ENCODE measurements around the gene C1QTNF4. TPM values are rescaled to one million over a fixed set of nuclear protein-coding genes. Genes with fewer than 3 reads are reported as not detected.
"Not testable (repeated sequence)": the region's sequence is repeated elsewhere in the genome, so short reads cannot be mapped to it uniquely, and the experiment has no call there.

C1QTNF4 gene
- polyA plus RNA-seq (2012; ENCODE audit: insufficient read depth, insufficient read length), result not detected

- H3K4me3 ChIP-seq (ENCODE audit: low read length), result no peak within 1 kb of the TSS
- no peak for DNase-seq (ENCODE audit: low read depth, low spot score)
These were observed at the start of gene C1QTNF4 for GRCh38 chr11:47593934-47594855. C1QTNF4 (minus strand) TSS chr11:47594411; CDS start chr11:47590810, 3,601 bp downstream.

GRCh38 chr11:47642099-47642855 is 48.1 kb upstream of the C1QTNF4 start, which contains the start of gene MTCH2:
MTCH2 (minus strand) TSS chr11:47642559; CDS start chr11:47642465, 94 bp downstream.
- H3K4me3 ChIP-seq (ENCODE audit: low read length), result peak within 1 kb of the TSS; percentile 77
- peak; percentile 94 for DNase-seq (ENCODE audit: low read depth, low spot score)

GRCh38 chr11:47641600-47642098 is 47.4 kb upstream of the C1QTNF4 start:
- no peak for DNase-seq (ENCODE audit: low read depth, low spot score)
- peak overlapping the region; percentile 63 for H3K4me3 ChIP-seq (ENCODE audit: low read length)

GRCh38 chr11:47640506-47640905 is 46.3 kb upstream of the C1QTNF4 start:
- DNase-seq (ENCODE audit: low read depth, low spot score); H3K4me3 ChIP-seq (ENCODE audit: low read length): not testable (repeated sequence)

- not testable (repeated sequence) for H3K4me3 ChIP-seq (ENCODE audit: low read length); DNase-seq (ENCODE audit: low read depth, low spot score)
These were observed 42.1 kb upstream of the C1QTNF4 start for GRCh38 chr11:47636331-47636730.

GRCh38 chr11:47631473-47631872 is 37.3 kb upstream of the C1QTNF4 start:
- DNase-seq (ENCODE audit: low read depth, low spot score), result no peak
- H3K4me3 ChIP-seq (ENCODE audit: low read length), result no peak overlapping the region

GRCh38 chr11:47628026-47628425 is 33.8 kb upstream of the C1QTNF4 start:
- no peak for DNase-seq (ENCODE audit: low read depth, low spot score)
- H3K4me3 ChIP-seq (ENCODE audit: low read length), result no peak overlapping the region

- no peak overlapping the region for H3K4me3 ChIP-seq (ENCODE audit: low read length)
- DNase-seq (ENCODE audit: low read depth, low spot score), result no peak
These were observed 32.0 kb upstream of the C1QTNF4 start for GRCh38 chr11:47626234-47626633.

GRCh38 chr11:47620836-47621378 is 26.7 kb upstream of the C1QTNF4 start:
- no peak overlapping the region for H3K4me3 ChIP-seq (ENCODE audit: low read length)
- no peak for DNase-seq (ENCODE audit: low read depth, low spot score)

GRCh38 chr11:47617417-47617809 is 23.2 kb upstream of the C1QTNF4 start:
- DNase-seq (ENCODE audit: low read depth, low spot score), result no peak
- H3K4me3 ChIP-seq (ENCODE audit: low read length), result no peak overlapping the region

GRCh38 chr11:47616726-47617416 is 22.7 kb upstream of the C1QTNF4 start:
- no peak overlapping the region for H3K4me3 ChIP-seq (ENCODE audit: low read length)
- DNase-seq (ENCODE audit: low read depth, low spot score), result peak; percentile 31

GRCh38 chr11:47615249-47615648 is 21.0 kb upstream of the C1QTNF4 start:
- no peak for DNase-seq (ENCODE audit: low read depth, low spot score)
- no peak overlapping the region for H3K4me3 ChIP-seq (ENCODE audit: low read length)

GRCh38 chr11:47611348-47611794 is 17.2 kb upstream of the C1QTNF4 start:
- H3K4me3 ChIP-seq (ENCODE audit: low read length), result no peak overlapping the region
- DNase-seq (ENCODE audit: low read depth, low spot score), result no peak

GRCh38 chr11:47609675-47610074 is 15.5 kb upstream of the C1QTNF4 start:
- no peak overlapping the region for H3K4me3 ChIP-seq (ENCODE audit: low read length)
- DNase-seq (ENCODE audit: low read depth, low spot score), result no peak

GRCh38 chr11:47607380-47607779 is 13.2 kb upstream of the C1QTNF4 start:
- DNase-seq (ENCODE audit: low read depth, low spot score), result no peak
- H3K4me3 ChIP-seq (ENCODE audit: low read length), result no peak overlapping the region

GRCh38 chr11:47606731-47607130 is 12.5 kb upstream of the C1QTNF4 start:
- DNase-seq (ENCODE audit: low read depth, low spot score), result peak; percentile 25
- no peak overlapping the region for H3K4me3 ChIP-seq (ENCODE audit: low read length)

- H3K4me3 ChIP-seq (ENCODE audit: low read length), result no peak overlapping the region
- no peak for DNase-seq (ENCODE audit: low read depth, low spot score)
These were observed 11.7 kb upstream of the C1QTNF4 start for GRCh38 chr11:47605921-47606320.

- no peak overlapping the region for H3K4me3 ChIP-seq (ENCODE audit: low read length)
- no peak for DNase-seq (ENCODE audit: low read depth, low spot score)
These were observed 9.1 kb upstream of the C1QTNF4 start for GRCh38 chr11:47603295-47603694.

GRCh38 chr11:47599902-47600301 is 5.7 kb upstream of the C1QTNF4 start:
- no peak overlapping the region for H3K4me3 ChIP-seq (ENCODE audit: low read length)
- DNase-seq (ENCODE audit: low read depth, low spot score), result no peak
